OCI-LY7 (cell line): ENCODE measurements around the gene SLC16A10.

Experiments
- CTCF ChIP-seq: fragments of 200-600 bp; sonication (generic); conservative IDR thresholded peaks from 2 replicates; pipeline ENCODE4 v1.5.1; 2014; ENCODE audit warnings: mild to moderate bottlenecking, antibody characterized with exemption, low read length, moderate library complexity, mixed read lengths
- EZH2phosphoT487 ChIP-seq: fragments of 200-600 bp; sonication (generic); IDR thresholded peaks from 2 replicates; pipeline ENCODE4 v1.6.1; 2018; ENCODE audit warnings: low read depth, borderline replicate concordance, mild to moderate bottlenecking, mixed run types, antibody characterized with exemption, low read length, moderate library complexity, mixed read lengths

- no peak for TF ChIP-seq CTCF
- no peak for TF ChIP-seq EZH2phosphoT487
These were observed 105.7 kb downstream of the SLC16A10 start for GRCh38 chr6:111192911-111193555.
